Measurements from ENCODE around the gene HNRNPA1L2. TPM values are rescaled to one million over a fixed set of nuclear protein-coding genes. Genes with fewer than 3 reads are reported as not detected.

The HNRNPA1L2 gene
- total and polyA plus RNA-seq, 10 of the 15 experiments (the other 5 are each of a cell fraction or from before 2014, with no cell fraction given), result 3.3 to 12.0 (median 7.8) TPM

DNA sequence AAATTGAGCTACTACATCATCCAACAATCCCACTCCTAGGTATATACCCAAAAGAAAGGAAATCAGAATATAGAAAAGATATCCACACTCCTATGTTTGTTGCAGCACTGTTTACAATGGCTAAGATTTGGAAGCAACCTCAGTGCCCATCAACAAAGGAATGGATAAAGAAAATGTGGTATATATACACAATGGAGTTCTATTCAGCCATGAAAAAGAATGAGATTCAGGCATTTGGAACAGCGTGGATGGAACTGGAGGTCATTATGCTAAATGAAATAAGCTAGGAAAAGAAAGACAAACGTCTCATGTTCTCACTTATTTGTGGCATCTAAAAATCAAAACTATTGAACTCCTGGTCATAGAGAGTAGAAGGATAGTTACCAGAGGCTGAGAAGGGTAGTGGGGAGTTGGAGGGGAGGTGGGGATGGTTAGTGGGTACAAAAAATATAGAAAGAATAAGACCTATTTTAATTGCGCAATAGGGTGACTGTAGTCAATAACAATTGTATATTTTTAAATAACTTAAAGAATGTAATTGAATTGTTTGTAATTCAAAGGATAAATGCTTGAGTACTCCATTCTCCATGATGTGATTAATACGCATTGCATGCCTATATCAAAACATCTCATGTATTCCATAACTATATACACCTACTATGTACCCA is 27.0 kb upstream of the HNRNPA1L2 start:
- ChIA-PET SMC1A (ENCODE audit: uncharacterized antibody, unreplicated experiment) (interaction anchor here (1.3 to 3.5 kb wide), 4 partner anchors 15 to 193 kb away, joined by 3 to 24 read pairs (median 12); no protein-coding TSS in a partner anchor), RAD21 (ENCODE audit: unreplicated experiment) (interaction anchor here (2.9 kb wide), 2 partner anchors 42 to 50 kb away, joined by 13 to 21 read pairs; no protein-coding TSS in a partner anchor), CTCF (interaction anchor here (1.9 kb wide), 1 partner anchor 353 kb away, joined by 5 read pairs; no protein-coding TSS in a partner anchor), POLR2A (interaction anchor here (1.0 to 3.1 kb wide), 2 partner anchors 14 to 37 kb away, joined by 7 to 19 read pairs; partner anchors contain the start of gene SUGT1)
- Histone ChIP-seq H3K9me3 (replicated peaks; ENCODE audit: control insufficient read depth, insufficient read depth, low read length) (no peaks in the 10 kb centered on the region), H4K20me1 (ENCODE audit: control insufficient read depth, insufficient read depth) (no peaks in the 10 kb centered on the region), H3K27ac (ENCODE audit: control insufficient read depth, insufficient read depth) (no peak overlapping the region), H3K27me3 (replicated peaks in 1 of 2; ENCODE audit: control insufficient read depth in 2 of 2, insufficient read depth in 2 of 2, low read length in 1 of 2) (no peaks in the 10 kb centered on the region), H3K9ac (ENCODE audit: control insufficient read depth, insufficient read depth, low read length) (no peak overlapping the region), H2AFZ (ENCODE audit: control insufficient read depth, low read depth, low read length) (no peak overlapping the region), H3K4me2 (ENCODE audit: control insufficient read depth, insufficient read depth) (no peak overlapping the region), H3K4me3 (no peak overlapping the region), H3K36me3 (ENCODE audit: control insufficient read depth in 2 of 2, insufficient read depth in 2 of 2, low read length in 1 of 2) (no peaks in the 10 kb centered on the region), H3K79me2 (ENCODE audit: control insufficient read depth, insufficient read depth, low read length) (peaks cover 8% of the 10 kb centered on the region), H3K4me1 (ENCODE audit: control insufficient read depth, insufficient read depth, low read length) (peaks cover 6% of the 10 kb centered on the region; the same call in 1 of the 2 replicates)
- DNase-seq (ENCODE audit: low read depth, low spot score), result no peak
- intact Hi-C loops (cut with micrococcal nuclease; ENCODE audit: unreplicated experiment), result no loop called here
- BruUV-seq (replicated peaks), result no TSS peak
- WGBS (ENCODE audit: insufficient coverage, insufficient replicate concordance, low lambda C conversion rate, missing lambda C conversion rate), result 82% methylated on average over 4 of the region's 4 CpGs
- no peak for FAIRE-seq
- in situ Hi-C loops (cut with MboI), result loop anchor here (10.0 kb wide), 1 partner anchor 350 kb away; no protein-coding TSS in a partner anchor
- TF ChIP-seq BHLHE40 (IDR thresholded peaks at IDR 0.05; ENCODE audit: borderline replicate concordance in 1 of 2, low read depth in 2 of 2, low read length in 1 of 2), result no peak
- no peak for TF ChIP-seq MXI1 (IDR thresholded peaks at IDR 0.05; ENCODE audit: low read depth, low read length)
- no peak for TF ChIP-seq CBFB (IDR thresholded peaks at IDR 0.05; ENCODE audit: low read depth)
- peak in 1 of 2 experiments; percentile 40; a peak in 1 of 4 replicates for TF ChIP-seq CEBPB (IDR thresholded peaks at IDR 0.05; ENCODE audit: borderline replicate concordance in 1 of 2, low read depth in 2 of 2, low read length in 2 of 2)
- no peak for TF ChIP-seq FOXK2 (IDR thresholded peaks at IDR 0.05)
- TF ChIP-seq MTA3 (IDR thresholded peaks at IDR 0.05; ENCODE audit: borderline replicate concordance, low read length), result no peak
- ATAC-seq, result no peak

All from GM12878 (cell line).